GM21528 (cell line): ENCODE results near the gene PARP3.

Experiments used
- ATAC-seq: cut with Tn5 transposase; IDR thresholded peaks from one replicate; pipeline ENCODE4 v1.9.1; 2021; ENCODE audit warnings: mild to moderate bottlenecking, moderate library complexity; ENCODE audit not compliant: unreplicated experiment, low FRiP score

Gene PARP3

GRCh38 chr3:51964521-51964920, 22.4 kb downstream of the PARP3 start:
- ATAC-seq = no peak

GRCh38 chr3:51966016-51966415, 23.9 kb downstream of the PARP3 start:
- ATAC-seq = no peak

DNA sequence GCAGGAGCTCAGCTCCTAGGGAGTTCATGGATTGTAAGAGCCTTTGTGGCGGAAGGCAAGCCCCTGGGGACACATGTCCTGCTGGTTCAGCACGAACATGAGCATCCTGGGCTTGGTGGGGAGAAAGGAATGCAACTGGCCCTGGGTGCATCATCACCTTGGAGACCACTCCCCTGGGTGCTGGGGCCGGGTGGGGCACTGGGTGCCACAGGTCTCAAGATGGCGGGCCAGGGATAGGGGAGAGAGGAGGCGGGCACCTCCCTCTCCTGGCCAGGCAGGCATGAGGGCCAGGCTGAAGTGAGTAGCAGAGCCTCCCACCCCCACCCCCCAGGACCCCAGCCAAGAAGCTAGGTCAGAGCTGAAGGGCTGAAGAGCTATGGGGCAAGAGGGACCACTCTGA, 24.3 kb downstream of the PARP3 start:
- no peak for ATAC-seq

DNA sequence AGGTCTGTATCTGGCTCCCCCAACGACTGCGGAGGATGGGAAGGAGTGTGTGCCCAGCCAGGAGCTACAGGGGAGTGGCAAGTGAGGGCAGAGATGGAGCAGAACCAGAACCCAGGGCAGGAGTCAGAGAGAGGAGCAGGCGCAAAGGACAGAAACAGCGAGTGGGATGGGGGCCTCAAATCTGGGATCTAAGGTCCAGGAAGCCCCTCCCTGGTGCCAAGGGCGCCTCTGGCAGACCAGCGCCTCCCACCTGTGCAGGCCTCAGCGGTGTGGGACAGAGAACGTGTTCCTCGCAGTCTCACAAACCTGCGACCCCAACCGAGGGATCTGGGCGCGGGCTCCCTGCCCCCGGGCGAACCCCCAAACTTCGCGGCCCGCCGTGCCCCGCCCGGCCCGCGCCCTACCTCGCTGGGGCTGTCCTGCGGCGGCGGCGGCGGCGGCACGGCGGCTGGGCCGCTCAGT, 24.8 kb downstream of the PARP3 start:
- no peak for ATAC-seq

DNA sequence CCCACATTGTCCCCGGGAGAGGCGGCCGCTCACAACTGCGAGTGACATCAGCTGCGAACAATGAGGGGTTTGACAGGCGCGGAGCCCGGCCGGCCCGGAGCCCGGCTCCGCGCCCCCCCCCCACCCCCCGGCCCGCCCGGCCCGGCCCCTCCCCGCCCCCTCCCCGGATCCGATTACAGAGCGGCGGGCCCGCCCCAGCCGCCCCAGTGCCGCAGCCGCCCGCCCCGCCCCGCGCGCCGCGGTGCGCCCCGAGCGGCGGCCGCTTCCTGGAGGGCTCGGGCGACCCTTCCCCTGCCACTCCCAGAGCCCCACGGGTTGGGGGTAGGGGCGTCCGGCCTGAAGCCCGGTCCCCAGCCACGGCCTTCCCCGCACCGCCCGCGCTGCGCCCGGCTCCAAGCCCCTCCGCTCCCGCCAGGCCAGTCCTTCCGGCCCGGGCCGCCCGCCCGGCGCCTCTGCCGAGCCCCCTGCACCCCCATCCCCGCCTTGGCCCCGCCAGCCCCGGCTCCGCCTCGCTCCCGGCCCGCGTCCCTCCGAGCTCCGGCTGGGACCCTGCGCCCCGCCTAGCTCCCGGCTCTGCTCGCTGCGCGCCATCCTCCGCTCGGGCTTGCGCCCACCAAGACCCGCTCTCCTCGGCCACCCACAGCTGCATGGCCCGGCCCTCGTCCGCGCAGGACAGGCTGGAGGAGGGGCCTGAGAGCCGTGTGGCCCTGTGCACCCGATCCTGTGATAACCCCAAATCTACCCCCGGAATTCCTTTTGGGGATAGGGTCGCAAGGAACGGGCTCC, 25.4 kb downstream of the PARP3 start, which contains the start of gene PCBP4:
Gene PCBP4 (minus strand): TSS at position 71 of the 786 bp plus-strand sequence. CDS start 6,214 bp downstream, outside the sequence.
- no peak for ATAC-seq

GRCh38 chr3:51968170-51968775, 26.1 kb downstream of the PARP3 start:
- ATAC-seq = no peak

GRCh38 chr3:51968883-51969678, 26.9 kb downstream of the PARP3 start:
- ATAC-seq = no peak

DNA sequence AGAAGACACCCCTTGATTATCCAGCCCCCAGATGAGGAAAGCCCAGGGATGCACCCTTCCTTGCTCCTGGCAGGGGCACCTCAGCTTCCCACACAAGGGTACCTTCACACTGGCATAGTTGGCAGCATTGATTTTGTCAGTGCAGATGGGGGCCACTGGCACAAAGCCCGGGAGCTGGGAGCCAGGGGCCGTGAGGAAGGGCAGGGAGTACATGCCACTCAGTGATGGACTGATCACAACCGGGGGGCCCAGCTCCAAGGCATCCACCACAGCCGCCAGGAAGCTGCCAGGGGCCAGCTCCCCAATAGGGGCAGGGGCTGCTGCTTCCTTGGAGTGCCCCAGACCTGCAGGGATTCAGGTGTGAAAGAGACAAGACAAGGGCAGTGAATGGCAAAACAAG, 27.7 kb downstream of the PARP3 start:
- no peak for ATAC-seq

DNA sequence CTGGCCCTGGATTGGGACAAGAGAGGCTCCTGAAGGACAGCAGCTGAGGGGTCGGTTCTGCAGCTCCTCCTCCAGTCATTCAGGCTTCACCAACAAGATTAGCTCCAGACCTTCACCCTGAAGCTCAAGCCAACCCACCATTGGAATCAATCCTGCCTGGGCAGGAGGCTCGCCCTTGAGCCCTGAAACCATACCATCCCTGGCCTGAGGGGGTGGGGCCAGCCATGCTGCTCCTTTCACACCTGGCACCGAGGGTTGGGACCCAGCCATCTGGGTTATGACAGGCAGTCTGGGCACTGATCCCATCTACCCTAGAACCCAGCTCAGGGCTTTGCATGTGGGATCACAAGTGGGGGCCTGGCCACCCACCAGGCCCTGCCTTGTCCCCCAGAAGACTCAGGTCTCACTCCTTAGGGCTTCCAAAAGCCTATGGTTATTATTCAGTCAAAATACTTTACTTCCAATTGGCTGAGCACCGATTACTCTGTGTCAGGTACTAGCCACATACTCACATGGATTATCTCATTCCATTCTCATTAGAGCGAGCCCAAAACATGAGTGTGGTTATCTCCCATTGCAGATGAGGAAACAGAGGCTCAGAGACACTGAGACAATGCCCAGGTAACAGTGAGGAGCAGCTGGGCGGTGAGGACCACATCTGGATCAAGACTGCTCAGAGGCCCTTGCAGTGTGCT, 28.6 kb downstream of the PARP3 start:
- ATAC-seq = no peak

- ATAC-seq = no peak
Measured at GRCh38 chr3:51971350-51971749, 29.2 kb downstream of the PARP3 start.

GRCh38 chr3:51974277-51974962, 32.3 kb downstream of the PARP3 start:
- no peak for ATAC-seq

DNA sequence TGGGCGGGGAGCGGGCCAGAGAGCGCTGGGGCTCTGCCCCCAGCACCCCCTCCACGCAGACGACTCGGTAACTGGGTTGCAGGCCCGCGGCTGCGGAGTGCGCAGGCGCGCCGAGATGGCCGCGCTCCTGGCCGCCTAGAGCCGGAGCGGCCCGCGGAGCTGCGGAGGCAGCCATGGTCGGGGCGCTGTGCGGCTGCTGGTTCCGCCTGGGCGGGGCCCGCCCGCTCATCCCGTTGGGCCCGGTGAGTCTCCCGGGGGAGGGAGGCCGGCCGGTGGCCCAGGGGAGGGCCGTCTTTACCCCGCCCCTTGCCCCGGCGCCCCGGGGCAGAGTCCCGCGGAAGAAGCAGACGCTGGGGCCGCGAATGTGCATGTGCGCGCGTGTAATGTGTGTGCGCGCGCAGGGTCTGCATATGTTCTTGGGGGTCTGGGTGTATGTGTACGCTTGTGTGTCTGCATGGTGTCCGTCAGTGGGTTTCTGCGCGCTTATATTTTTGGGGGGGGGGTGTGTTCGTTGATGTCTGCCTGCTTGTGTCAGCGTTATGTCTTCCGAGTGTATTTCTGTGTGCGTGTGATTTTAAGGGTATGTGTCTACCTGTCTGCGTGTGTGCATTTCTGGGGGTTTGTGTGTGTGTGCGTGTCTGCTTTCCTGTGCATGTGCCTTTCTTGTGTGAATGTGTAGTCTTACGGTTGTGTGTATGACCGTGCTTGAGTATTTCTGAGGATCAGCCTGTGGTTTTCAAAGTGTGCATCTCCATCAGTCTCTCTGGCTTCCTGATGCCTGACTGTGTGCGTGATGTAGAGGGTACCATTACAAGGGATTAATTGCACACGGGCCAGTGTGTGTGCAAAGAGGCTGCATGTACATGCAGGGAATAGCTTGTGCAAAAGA, 33.0 kb downstream of the PARP3 start, which contains the start of gene ABHD14A:
Gene ABHD14A (plus strand): TSS at position 102 of the 889 bp plus-strand sequence. CDS start 72 bp downstream, at position 174.
- ATAC-seq = peak; percentile 40

DNA sequence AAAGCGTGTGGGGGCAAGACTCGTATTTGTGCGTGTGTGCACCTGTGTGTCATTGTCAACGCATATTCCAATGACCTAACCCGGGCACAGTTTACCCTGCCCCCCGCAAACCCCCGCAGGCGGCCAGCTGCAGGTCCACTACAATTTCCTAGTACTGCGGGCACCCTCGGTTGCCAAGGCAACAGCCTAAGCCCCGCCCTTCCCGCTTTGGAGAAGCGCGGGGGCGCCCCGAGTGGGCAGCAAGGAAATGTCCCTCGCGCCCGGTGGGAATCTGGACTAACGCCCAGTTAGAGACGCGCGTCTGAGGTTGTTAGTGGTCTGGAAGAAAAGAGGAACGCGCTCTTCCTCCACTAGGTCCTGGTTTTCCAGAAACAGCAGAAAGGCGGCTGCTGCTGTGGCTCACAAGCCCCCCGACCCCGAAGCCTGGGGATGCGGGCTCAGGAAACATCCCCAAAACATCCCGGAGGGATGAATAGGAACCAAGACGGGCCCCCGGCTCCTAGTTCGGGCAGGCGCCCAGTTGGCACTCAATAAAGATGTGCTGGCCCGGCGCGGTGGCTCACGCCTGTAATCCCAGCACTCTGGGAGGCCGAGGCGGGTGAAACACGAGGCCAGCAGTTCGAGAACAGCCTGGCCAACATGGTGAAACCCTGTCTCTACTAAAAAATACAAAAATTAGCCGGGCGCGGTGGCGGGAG, 33.8 kb downstream of the PARP3 start:
- ATAC-seq = no peak

DNA sequence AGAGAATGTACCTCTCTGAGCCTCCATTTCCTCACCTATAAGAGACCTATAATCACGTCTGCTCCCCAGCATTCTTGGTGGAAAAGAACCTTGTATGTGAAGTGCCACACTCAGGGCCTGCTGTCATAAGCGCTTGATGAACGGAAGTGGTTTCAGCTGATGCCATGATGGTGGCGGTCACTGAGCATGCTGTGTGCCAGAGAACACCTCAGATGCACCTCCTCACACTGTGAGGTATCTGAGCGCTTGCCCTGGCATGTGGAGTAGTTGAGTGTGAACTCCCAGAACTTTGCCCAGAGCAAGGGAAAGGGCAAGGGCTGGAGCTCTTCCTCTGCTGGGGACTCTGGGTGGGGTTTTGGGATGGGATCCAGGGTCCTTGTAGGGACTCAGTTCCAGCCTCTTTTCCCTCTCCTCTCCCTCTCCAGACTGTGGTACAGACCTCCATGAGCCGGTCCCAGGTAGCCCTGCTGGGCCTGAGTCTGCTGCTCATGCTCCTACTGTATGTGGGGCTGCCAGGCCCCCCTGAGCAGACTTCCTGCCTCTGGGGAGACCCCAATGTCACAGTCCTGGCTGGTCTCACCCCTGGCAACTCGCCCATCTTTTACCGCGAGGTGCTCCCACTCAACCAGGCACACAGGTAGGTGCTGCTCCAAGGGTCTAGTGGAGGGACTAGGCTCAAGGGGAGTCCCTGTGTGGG, 35.4 kb downstream of the PARP3 start:
- ATAC-seq = no peak

DNA sequence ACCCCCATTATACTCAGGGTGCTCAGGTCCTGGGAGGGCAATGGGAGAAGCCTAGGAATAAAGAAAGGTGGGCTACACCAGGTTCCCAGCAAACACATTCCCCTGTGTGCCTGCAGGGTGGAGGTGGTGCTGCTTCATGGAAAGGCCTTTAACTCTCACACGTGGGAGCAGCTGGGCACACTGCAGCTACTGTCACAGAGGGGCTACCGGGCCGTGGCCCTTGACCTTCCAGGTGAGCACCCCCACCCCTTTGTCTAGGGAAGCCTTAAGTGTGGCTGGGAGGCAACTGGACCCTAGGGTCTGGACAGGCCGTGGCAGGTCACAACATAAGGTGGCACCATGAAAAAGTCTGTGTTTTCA, 36.0 kb downstream of the PARP3 start:
- no peak for ATAC-seq

DNA sequence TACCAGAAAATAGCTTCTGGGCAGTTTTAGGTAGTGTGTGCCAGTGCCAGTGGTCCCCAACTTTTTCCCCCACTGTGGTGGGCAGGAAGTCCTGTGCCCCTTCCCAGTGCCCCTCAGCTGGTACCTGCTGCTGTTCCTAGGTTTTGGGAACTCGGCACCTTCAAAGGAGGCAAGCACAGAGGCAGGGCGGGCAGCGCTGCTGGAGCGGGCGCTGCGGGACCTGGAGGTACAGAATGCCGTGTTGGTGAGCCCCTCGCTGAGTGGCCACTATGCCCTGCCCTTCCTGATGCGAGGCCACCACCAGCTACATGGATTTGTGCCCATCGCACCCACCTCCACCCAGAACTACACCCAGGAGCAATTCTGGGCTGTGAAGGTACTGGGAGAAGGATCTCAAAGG, 38.1 kb downstream of the PARP3 start:
- no peak for ATAC-seq

DNA sequence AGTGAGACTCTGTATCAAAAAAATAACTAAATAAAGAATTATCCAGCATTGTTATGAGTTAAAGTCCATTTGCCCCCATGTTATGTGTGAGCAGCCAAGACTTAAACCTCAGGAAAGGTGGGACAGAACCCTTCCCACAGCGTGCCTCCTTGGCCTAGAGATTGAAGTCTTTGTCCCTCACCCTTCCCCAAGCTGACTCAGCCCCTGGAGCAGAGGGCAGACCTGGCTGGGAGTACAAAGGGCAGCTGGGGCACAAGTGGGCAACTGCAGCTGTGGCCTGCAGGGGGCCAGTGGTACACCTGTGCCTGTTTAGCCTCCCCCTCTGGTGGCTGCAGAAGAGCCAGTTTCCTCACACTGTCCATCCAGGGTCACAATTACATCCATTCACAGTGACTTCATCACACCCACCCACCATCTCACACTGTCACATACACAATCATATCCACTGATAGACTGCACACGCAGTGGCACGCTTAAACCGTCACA, 40.2 kb downstream of the PARP3 start:
- ATAC-seq = peak; percentile 44
